GM19468 (cell line): ENCODE measurements around the gene KIF3C.
"Not testable (repeated sequence)": the region's sequence is repeated elsewhere in the genome, so short reads cannot be mapped to it uniquely, and the experiment has no call there.

Experiments
- ATAC-seq: cut with Tn5 transposase; IDR thresholded peaks from one replicate; pipeline ENCODE4 v1.9.1; 2021; ENCODE audit warnings: mild to moderate bottlenecking, moderate library complexity, moderate number of reproducible peaks; ENCODE audit not compliant: unreplicated experiment; ENCODE audit errors: extremely low read depth

The KIF3C gene

DNA sequence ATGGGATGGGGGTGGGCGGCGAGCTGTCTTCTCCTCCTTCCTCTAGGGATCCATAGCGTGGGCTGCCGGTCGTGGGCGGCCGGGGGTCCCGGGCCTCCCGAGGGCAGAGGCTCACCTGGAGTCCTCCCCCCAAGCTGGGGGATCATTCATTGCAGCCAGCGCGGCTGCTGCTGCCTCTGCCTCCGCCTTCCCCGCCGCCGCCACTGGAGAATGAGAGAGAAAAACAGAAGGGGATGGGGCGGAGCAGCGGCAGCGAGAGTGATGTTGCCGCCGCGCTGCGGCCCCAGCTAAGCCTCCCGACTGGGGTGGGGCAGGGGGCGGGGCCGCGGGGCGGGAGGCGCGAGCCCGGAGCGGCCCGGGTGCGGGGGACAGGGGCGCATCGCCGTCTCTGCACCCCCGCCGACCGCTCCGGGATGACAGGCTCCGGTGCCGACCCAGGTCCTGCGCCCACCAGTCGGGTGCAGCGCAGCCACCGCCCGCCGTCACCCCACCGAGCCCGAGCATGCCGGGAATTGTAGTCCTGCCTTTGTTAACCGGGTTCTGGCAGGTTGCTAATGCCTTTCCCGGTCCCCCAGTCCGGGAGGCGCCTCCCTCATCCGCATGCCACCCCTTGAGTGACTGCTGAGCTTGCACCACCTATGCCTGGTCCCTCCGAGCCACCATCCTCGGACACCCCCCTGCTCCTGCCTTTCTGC lies at the start of gene KIF3C:
KIF3C (minus strand) TSS at position 225 of the 695 bp plus-strand sequence. CDS start 580 bp downstream, outside the sequence.
- peak; percentile 41 for ATAC-seq

DNA sequence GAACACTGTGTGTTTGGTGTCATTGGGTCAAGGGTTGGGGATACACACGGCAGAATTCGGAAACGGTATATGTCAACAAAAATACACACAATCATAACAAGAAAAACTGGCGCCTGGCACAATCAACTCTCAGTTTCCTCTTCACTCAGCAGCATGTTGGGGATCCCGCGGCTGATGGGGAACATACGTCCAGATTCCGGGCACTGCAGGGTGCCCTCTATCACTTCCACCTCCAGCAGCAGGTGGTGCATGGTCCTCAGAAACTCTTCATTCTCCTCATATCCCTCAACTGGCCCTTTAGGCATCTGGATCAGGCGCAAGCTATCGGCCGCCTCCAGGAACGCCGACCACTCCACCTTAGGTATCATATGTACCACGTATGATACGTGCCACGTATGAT lies 45.8 kb upstream of the KIF3C start:
- ATAC-seq = not testable (repeated sequence)

DNA sequence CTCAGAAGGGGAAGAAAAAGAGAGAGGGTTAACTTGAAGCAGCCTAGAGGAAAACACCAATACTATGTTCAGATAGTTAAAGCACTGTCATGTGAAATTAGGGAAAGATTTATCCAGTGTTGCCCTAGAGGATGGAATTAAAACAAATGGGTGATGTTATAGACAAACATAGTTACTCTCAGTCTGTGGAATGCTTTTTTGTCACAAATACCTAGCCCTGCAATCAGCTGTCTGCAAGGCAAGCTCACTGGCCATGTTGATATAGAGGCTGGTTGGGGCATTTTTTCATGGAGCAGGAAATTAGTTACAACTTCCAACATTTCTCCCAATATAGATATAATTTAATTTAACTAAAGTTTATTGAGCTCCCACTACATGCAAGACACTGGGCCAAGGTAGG lies 43.2 kb upstream of the KIF3C start:
- no peak for ATAC-seq

DNA sequence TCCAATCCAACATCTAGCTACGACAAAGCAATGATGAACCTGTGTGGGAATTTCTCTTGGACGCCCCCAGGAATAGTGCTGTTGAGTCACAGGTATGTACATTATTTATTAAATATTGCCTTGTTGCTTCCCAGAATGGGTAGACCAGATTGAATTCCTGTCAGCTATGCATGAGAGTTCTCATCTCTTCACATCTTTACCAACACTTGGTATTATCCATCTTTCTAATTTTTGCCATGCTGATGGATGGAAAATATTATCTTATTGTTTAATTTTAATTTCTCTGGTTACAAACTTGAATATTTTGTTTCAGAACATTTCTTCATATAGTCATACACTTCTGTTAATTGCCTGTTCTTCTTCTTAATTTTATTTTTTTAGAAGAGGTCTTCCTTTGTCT lies 42.0 kb upstream of the KIF3C start:
- ATAC-seq = no peak

DNA sequence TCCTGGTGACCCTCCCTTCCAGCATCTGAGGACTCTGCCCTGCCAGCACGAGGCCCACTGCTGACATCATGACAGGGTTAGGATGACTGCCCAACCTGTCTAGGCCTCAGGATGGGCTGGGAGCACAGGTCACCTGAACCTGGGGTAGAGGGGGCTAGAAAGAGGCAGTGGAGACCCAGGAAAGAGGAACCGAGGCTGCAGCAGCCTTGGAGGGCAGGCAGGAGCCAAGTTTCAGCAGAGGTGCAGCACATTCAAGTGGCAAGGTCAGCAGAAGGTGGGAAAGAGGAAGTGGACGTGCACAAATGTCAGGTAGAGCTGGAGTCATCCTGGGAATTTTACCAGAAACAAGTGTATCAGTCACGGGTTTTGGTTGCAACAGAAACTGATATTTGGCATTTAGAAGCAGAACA lies 37.9 kb upstream of the KIF3C start:
- no peak for ATAC-seq

DNA sequence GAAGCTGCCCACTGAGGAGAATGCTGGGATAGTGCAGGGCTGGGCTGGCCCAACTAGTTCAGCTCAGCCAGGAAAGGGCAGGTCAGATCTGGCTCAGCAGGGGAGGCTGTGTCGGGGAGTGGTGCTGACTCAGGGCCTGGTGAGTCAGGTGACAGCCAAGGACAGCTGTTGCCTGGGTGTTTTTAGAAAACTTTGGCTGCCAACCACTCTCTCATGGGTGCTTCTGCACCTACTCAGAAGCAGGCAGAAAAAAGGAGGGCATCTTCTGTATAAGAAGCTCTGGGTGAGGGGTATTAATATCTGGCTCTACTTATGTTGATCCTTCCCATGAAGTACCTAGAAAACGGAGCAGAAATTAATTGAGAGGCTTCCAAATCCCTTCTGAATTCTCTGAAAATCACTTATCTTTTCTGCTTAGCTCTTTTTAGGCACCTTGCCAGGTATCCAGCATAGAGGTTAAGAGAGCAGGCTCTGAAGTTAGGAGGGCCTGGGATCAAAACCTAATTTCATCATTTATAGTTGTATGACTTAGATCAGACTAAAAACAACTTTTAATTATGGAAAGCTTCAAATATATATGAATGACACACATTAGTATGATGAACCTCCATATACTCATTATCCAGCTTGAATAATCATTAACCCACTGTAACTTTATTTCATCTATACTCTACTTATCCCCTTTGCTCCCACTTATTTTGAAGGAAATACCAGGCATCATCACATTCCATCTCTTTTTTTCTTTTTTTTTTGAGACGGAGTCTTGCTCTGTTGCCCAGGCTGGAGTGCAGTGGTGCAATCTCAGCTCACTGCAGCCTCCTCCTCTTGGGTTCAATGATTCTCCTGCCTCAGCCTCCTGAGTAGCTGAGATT lies 36.1 kb upstream of the KIF3C start:
- no peak for ATAC-seq

DNA sequence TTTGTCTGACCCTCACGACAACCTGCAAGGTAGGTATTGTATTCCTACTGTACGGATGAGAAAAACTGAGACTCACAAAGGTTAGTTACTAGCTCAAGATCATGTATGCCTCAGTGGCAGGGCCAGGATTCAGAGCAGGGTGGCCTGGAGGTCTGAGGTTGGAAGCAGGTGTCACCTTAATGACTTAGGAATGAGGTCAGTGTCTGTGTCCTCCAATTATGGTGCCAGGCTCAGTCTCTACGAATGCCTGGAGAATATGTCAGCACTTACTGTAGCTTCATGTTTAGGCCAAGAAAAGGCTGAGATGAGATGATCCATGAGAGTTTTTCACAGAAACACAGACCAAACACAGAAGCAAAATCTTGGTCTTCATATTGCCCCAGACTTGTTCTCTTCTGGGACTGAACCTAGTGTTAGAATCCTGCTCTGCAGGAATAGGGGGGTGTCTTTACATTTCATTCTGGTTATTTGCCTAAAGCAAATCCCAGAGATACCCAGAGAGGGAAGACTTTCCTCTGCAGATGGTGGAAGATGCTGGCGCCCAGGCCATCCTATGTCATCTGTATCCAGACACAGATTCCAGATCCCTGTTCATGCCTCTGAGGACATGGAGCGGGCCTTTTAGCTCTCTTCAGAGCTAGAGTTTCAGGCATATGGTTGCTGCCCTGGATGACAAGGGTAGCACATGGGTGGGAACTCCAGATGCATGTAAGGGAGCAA lies 35.3 kb upstream of the KIF3C start:
- ATAC-seq = no peak

DNA sequence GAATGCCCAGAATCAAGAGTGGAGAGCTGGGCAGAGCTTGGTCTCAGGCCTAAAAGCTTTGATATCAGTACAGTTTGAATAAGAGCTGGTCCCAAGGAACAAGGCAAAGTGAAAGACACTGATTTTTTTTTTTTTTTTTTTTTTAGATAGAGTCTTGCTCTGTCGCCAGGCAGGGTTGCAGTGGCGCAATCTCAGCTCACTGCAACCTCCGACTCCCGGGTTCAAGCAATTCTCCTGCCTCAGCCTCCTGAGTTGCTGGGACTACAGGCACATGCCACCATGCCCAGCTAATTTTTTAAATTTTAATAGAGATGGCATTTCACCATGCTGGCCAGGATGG lies 34.4 kb upstream of the KIF3C start:
- not testable (repeated sequence) for ATAC-seq

DNA sequence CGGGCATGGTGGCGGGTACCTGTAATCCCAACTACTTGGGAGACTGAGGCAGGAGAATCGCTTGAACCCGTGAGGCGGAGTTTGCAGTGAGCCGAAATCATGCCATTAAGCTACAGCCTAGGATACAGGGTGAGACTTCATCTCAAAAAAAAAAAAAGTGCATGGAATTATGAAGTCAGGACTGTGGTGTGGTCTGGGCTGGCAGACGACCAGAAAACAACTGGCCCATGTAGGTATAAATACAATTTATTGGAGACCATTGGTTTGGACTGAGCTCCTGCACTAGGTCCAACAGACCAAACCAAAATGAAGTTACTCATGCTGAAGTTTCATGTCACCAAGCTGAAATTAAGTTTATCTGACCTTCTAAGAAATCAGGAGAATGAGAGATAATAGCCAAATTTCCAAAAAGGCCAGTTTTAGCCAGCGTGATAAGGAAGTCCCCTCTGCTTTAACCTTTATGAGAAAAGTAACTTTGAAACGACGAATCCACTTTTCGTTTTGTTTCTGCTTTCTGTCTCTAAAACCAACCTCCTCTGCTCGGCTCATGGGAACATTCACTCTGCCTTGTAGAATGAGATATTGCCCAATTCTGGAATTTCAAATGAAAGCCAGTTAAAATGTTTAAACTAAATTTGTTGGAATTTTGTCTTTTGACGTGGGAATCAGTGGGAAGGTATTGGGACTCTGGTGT lies 33.9 kb upstream of the KIF3C start:
- no peak for ATAC-seq

DNA sequence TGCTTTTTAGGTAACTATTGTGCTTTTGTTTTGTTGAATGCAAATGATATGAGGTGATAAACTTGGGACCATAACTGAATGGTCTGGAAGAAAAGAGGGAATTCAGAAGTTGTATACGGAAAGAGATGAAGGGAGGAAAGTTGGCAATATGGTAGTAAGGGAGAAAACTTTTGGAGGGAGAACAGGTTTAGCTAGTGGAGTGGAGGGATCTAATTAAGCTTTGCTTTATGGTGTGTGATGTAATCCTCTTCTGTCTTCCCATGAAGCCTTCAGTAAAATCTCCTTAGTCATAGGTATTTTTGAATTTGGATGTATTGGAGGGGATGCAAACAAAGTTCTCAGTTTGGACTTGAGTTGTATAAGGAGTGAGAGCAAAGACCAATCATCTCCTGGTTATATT lies 31.4 kb upstream of the KIF3C start:
- ATAC-seq = no peak

DNA sequence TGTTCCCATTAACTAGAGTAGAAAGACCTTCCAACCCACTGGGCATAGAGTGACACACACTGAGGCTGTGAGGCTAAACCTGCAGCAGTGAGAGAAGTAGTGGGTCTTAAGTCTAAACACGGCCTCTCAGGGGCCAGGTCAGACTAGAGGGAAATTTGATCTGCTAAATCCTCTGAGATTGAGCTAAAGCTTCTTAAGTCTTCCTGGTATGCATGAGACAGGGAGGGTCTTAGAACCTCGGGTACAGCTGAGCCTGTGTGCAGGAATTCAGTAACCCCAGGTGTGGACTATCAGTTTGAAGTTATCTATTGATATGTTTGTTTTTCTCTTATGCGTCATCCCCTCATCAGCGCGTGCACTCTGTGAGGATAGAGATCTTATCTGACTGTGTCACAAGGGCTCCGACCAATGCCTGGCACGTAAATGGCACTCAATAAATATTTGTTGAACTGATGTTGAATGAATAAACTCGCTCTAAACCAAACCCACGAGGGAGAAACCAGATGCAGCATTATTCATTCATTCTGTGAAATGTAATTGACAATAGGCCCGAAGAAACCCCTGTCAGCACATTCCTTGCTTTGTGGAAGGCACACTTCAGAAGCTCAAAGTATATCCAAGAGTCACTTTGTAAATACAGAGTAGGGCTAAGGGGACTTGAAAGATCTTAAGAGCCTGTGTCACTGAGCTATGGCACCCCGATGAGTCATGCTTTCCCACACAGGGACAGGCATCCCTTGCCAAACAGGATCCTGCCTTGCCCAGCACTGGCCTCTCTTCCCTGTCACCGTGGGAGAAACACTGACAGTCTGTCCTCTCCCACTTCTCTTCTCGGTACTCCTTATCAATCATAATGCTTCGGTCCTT lies 29.9 kb upstream of the KIF3C start:
- no peak for ATAC-seq

DNA sequence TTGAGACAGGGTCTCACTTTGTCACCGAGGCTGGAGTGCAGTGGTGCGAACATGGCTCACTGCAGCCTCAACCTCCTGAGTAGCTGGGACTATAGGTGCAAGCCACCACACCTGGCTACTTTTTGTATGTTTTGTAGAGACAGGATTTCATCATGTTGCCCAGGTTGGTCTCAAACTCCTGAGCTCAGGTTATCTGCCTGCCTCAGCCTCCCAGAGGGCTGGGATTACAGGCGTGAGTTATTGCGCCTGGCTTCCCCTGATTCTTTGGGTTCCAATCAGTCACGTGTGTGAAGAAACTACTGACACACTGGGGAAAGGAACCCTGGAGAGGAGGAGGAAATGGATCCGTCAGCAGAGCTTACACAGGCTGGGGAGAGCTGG lies 29.3 kb upstream of the KIF3C start:
- ATAC-seq = no peak

DNA sequence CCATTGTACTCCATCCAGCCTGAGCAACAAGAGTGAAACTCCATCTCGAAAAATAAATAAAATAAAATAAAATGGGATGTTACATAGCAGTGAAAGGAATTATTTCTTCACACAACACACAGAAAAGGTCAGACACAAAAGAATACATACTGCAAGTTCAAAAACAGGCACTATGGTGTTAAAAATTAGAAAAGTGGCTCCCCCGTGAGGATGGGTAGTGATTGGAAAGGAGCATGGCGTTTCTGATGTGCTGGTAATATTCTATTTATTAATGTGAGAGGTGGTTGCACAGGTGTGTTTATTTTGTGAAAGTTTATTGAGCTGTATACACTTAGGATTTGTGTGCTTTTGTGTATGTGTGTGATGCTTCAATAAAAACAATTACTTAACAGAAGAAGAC lies 28.6 kb upstream of the KIF3C start:
- ATAC-seq = no peak

DNA sequence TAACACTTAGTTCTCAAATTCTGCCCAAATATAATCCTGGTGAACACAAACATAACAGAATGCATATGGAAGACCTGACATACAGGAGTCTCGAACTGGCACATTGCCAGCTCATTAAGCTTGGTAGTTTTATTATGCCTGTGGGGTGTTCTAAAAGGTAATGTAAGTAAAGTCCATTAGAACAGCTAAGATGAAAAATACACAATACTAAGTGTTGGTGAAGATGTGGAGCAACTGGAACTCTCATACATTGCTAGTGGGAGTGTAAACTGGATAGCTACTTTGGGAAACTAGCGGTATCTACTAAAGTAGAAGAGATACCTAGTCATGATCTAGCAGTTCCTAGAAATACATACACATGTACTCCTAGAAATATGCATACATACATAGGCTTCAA lies 27.3 kb upstream of the KIF3C start:
- ATAC-seq = no peak

DNA sequence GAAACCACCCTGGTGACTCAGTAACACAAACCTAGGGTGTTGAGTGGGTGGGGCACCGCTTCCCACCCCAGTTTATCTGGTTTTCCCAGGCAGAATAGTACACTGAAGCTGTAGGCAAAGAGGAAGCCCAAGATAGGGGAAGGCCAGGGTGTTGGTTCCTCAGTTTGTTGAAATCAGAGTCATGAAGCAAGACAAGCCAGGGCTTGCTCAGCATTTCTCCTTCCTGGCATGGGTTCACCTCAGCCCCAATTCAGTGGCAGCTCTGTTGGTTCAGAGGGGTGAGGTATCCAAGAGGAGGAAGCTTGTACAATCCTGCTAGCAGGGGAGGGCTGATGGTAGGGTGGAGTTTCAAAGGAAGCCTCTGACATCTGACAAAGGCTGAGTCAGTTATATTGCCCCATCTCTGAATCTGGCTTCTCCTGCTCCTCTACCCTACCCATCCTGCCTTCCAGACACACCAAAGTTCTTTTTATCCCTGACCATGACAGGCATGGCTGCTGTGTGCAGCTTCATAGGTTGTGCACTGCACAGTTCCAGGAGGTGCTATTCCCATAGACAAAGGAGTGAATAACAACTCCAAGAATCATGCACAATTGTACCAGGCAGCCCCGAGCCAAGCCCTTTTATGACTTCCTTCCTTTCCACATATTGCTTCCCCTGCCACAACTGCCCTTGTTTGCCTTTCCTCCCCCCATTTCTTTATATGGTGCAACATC lies 26.7 kb upstream of the KIF3C start:
- ATAC-seq = no peak

DNA sequence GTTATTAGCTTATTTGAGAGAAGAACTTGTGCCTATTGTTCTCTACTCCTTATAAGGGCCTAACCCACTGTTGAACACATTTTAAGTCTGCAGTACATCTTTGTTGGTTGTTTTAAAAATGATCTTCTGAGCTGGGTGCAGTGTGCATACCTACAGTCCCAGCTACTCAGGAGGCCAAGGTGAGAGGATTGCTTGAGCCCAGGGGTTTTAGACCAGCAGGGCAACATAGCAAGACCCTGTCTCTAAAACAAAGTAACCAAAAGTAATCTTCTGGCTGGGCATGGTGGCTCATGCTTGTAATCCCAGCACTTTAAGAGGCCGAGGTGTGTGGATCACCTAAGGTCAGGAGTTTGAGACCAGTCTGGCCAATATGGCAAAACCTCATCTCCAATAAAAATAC lies 25.8 kb upstream of the KIF3C start:
- ATAC-seq = no peak

DNA sequence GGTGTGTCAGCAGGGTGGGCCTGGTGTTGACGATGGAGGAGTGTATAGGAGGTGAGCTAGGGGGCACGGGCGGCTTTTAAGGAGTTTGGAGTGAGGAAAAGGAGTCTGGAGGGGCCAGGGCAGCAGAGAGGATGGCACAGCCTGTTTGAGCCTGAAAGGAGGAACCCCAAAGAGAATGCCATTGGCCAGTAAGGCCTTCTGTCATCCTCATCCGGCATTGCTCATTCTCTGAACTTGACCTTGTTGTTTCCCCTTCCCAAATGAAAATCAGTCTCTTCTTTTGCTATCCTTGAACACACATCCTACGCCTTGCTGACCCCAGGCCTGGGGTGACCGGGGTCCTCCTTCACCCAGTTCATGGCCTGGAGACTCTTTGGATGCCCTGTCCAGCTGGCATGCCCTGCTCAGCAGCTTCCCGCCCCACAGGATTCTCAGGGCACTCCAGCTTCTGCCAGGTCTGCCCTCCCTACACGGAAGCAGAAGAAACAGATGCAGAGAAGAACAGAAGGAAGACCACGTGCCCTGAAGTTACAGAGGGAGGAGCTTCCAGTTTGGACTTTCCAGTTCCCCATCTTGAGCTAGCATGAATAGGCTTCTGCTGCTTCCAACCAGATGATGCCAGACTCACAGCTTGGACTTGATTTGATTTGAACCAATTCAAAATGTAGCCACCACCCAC lies 20.5 kb upstream of the KIF3C start:
- ATAC-seq = no peak

DNA sequence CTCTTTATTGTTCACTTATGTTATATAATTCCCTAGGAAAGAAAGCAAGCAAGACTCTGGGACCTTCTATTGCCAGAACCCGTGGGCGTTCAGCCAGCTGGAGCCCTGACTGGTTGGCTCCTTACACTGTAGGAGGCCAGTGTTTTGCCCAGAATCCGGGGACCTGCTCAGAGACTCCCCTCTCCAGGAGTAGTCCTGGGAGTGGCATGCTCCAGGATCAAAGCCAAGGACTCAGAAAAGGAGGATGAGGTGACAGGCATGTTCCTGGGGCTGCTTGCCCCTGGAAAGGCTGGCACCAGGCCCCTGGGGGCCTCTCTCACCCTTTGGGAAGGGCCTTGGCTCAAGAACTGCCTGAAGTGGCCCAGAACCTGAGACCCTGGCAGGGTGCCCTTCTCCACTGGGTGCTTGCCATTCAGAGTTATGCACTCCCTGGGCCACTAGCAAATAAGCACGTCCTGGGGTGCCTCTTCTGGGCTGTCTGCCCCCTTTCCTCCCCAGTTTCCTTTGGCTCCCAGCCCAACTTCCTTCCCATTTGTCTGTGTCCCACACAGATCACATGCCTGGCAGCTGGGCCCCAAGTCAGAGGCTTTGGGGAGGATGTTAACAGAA lies 19.6 kb upstream of the KIF3C start:
- ATAC-seq = no peak
